ENCODE data around the gene NCAPD2. TPM values are rescaled to one million over a fixed set of nuclear protein-coding genes. Genes with fewer than 3 reads are reported as not detected.

NCAPD2 gene
- total and polyA plus RNA-seq, 4 donors: 5.8 to 30.7 (median 15.8) TPM

DNA sequence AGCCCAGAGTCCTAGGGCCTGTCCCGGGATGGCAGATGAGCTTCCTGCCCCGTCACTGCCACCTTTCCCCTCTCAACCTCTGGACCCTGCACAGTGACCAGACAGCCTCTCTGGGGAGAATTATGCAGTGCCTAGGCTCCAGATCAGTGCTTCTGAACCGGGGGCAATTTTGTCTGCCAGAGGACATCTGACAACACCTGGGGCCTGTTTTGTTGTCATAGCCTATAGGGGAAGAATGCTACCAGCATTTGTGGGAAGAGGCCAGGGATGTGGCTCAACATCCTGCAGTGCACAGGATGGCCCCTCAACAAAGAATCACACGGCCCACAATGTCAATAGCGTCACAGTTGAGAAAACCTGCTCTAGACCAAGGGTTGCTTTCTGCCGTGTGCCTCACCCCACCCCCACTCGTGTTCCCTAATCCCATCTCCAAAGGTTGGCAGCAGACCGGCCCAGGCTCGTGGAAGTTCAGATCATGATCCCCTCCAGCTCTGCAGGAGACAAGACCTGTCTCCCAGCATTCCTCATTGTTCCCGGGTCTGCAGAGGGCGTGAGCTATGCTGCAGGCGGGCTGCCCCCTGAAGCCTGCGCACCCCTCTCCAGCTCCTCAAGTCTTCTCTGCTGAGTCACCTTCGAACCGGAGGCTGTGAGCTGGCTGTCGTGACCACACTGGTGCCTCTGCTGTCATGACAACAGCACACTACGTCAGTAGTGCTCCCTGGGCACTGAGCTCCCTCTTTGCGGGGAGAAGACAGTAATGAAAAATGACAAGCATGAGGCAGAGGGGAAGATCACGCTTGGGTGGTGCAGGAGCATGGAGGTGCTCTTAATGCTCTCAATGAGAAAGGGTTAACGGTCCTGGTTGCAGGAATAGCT lies 38.4 kb downstream of the NCAPD2 start:
- DNase-seq: peak; percentile 68 to 73 (median 68)
- Histone ChIP-seq H3K9ac (ENCODE audit: insufficient read depth in 1 of 2, low read length in 2 of 2) (peak overlapping the region; percentile 49 to 54), H3K4me1 (ENCODE audit: control insufficient read depth in 5 of 5, insufficient read depth in 5 of 5, low read length in 5 of 5) (peaks cover 0 to 32% (median 22%) of the 10 kb centered on the region in 5 donors), H3K9me3 (ENCODE audit: control insufficient read depth in 4 of 4, insufficient read depth in 3 of 4, low read length in 3 of 4) (no peaks in the 10 kb centered on the region), H3K36me3 (ENCODE audit: control insufficient read depth in 4 of 4, insufficient read depth in 4 of 4, low read length in 4 of 4) (peaks cover 0 to 54% (median 37%) of the 10 kb centered on the region in 4 donors), H3K27me3 (ENCODE audit: control insufficient read depth in 3 of 3, insufficient read depth in 3 of 3, low read length in 2 of 3) (no peaks in the 10 kb centered on the region), H3K4me3 (no peak overlapping the region), H3K27ac (ENCODE audit: low read depth in 1 of 2, low read length in 1 of 2) (peak overlapping the region; percentile 97 to 98)
- ATAC-seq (ENCODE audit: insufficient read depth, low FRiP score): no peak
- WGBS, 2 donors: 11 to 31% methylated on average over 20 of the region's 20 CpGs
- TF ChIP-seq CTCF (IDR thresholded peaks at IDR 0.05; ENCODE audit: control extremely low read depth, extremely low read depth): no peak

DNA sequence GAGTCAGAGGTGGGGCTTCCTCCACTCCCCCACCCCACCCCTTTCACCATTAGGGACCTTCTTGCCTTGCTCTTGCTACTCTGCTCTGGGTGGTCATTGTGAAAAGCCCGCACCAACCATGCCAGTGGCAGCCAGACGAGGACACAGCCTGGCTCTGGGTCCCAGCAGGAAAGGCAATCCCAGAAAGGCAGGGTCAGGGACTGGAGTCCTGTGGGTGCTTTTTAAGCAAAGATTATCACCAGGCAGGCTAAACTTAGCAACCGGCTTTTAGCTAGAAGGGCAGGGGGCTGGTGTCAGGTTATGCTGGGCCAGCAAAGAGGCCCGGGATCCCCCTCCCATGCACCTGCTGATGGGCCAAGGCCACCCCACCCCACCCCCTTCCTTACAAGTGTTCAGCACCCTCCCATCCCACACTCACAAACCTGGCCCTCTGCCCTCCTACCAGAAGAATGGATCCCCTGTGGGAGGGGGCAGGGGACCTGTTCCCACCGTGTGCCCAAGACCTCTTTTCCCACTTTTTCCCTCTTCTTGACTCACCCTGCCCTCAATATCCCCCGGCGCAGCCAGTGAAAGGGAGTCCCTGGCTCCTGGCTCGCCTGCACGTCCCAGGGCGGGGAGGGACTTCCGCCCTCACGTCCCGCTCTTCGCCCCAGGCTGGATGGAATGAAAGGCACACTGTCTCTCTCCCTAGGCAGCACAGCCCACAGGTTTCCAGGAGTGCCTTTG lies 39.2 kb downstream of the NCAPD2 start:
- peak; percentile 84 to 90 (median 88) for DNase-seq
- WGBS, 2 donors: 1 to 2% methylated on average over 14 of the region's 14 CpGs
- Histone ChIP-seq H3K9me3 (ENCODE audit: control insufficient read depth in 4 of 4, insufficient read depth in 3 of 4, low read length in 3 of 4) (no peaks in the 10 kb centered on the region), H3K27ac (ENCODE audit: low read depth in 1 of 2, low read length in 1 of 2) (peak overlapping the region; percentile 97 to 98), H3K36me3 (ENCODE audit: control insufficient read depth in 4 of 4, insufficient read depth in 4 of 4, low read length in 4 of 4) (peaks cover 0 to 53% (median 35%) of the 10 kb centered on the region in 4 donors), H3K27me3 (ENCODE audit: control insufficient read depth in 3 of 3, insufficient read depth in 3 of 3, low read length in 2 of 3) (no peaks in the 10 kb centered on the region), H3K4me3 (peak overlapping the region; percentile 41), H3K4me1 (ENCODE audit: control insufficient read depth in 5 of 5, insufficient read depth in 5 of 5, low read length in 5 of 5) (peaks cover 0 to 36% (median 23%) of the 10 kb centered on the region in 5 donors), H3K9ac (ENCODE audit: insufficient read depth in 1 of 2, low read length in 2 of 2) (peak overlapping the region; percentile 49 to 68)
- peak; percentile 20 for ATAC-seq (ENCODE audit: insufficient read depth, low FRiP score)
- no peak for TF ChIP-seq CTCF (IDR thresholded peaks at IDR 0.05; ENCODE audit: control extremely low read depth, extremely low read depth)

DNA sequence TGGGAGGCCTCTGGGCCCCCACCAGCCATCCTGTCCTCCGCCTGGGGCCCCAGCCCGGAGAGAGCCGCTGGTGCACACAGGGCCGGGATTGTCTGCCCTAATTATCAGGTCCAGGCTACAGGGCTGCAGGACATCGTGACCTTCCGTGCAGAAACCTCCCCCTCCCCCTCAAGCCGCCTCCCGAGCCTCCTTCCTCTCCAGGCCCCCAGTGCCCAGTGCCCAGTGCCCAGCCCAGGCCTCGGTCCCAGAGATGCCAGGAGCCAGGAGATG lies 39.7 kb downstream of the NCAPD2 start:
- TF ChIP-seq CTCF (IDR thresholded peaks at IDR 0.05; ENCODE audit: control extremely low read depth, extremely low read depth): no peak
- H3K4me1 ChIP-seq (ENCODE audit: control insufficient read depth in 5 of 5, insufficient read depth in 5 of 5, low read length in 5 of 5): peaks cover 0 to 36% (median 23%) of the 10 kb centered on the region in 5 donors
- DNase-seq: no peak
- H3K4me3 ChIP-seq: peak overlapping the region; percentile 41
- WGBS, 2 donors: 0% methylated on average over 9 of the region's 9 CpGs
- peaks cover 0 to 53% (median 34%) of the 10 kb centered on the region in 4 donors for H3K36me3 ChIP-seq (ENCODE audit: control insufficient read depth in 4 of 4, insufficient read depth in 4 of 4, low read length in 4 of 4)
- H3K9me3 ChIP-seq (ENCODE audit: control insufficient read depth in 4 of 4, insufficient read depth in 3 of 4, low read length in 3 of 4): no peaks in the 10 kb centered on the region
- H3K9ac ChIP-seq (ENCODE audit: insufficient read depth in 1 of 2, low read length in 2 of 2): peak overlapping the region; percentile 49 to 68
- H3K27ac ChIP-seq (ENCODE audit: low read depth in 1 of 2, low read length in 1 of 2): peak overlapping the region; percentile 97 to 98
- ATAC-seq (ENCODE audit: insufficient read depth, low FRiP score): peak; percentile 0
- no peaks in the 10 kb centered on the region for H3K27me3 ChIP-seq (ENCODE audit: control insufficient read depth in 3 of 3, insufficient read depth in 3 of 3, low read length in 2 of 3)
